Stimulated activated CD4-positive, alpha-beta T cell treated with anti-CD3 and anti-CD28 coated beads, Interleukin-15, amount 100 ng/mL, for 48 hours (primary cell): ENCODE results near the gene ACAP3.
"Not testable (repeated sequence)": the region's sequence is repeated elsewhere in the genome, so short reads cannot be mapped to it uniquely, and the experiment has no call there.

Experiments
- DNase-seq, 2 donors: peaks; one replicate each; pipeline ENCODE4 v3.0.0-alpha.2; 2020; ENCODE audit warnings: low read depth in 2 of 2

The ACAP3 gene

GRCh38 chr1:1330366-1331067, 22.8 kb upstream of the ACAP3 start:
- no peak for DNase-seq

GRCh38 chr1:1329304-1330210, 21.8 kb upstream of the ACAP3 start:
- DNase-seq = no peak

- no peak for DNase-seq
Measured at GRCh38 chr1:1328254-1328653, 20.5 kb upstream of the ACAP3 start.

GRCh38 chr1:1327291-1327690, 19.6 kb upstream of the ACAP3 start:
- DNase-seq = no peak

GRCh38 chr1:1326075-1326605, 18.4 kb upstream of the ACAP3 start:
- no peak for DNase-seq

- no peak for DNase-seq
Measured at GRCh38 chr1:1325288-1326074, 17.8 kb upstream of the ACAP3 start.

GRCh38 chr1:1324524-1325287, 17.0 kb upstream of the ACAP3 start, which contains the start of the genes CPTP and INTS11:
CPTP (plus strand) TSS chr1:1324802; CDS start chr1:1326911, 2,109 bp downstream.
INTS11 (minus strand) TSS chr1:1324660; CDS start chr1:1324608, 52 bp downstream.
- peak; percentile 94 to 95 for DNase-seq

GRCh38 chr1:1324084-1324523, 16.4 kb upstream of the ACAP3 start:
- DNase-seq = no peak

GRCh38 chr1:1322952-1323351, 15.2 kb upstream of the ACAP3 start:
- no peak for DNase-seq

- no peak for DNase-seq
Measured at GRCh38 chr1:1322418-1322817, 14.7 kb upstream of the ACAP3 start.

GRCh38 chr1:1321477-1321876, 13.7 kb upstream of the ACAP3 start:
- DNase-seq = no peak

- no peak for DNase-seq
Measured at GRCh38 chr1:1320666-1321448, 13.1 kb upstream of the ACAP3 start.

GRCh38 chr1:1319646-1319941, 11.9 kb upstream of the ACAP3 start:
- no peak for DNase-seq

GRCh38 chr1:1318777-1319645, 11.3 kb upstream of the ACAP3 start:
- no peak for DNase-seq

- DNase-seq = no peak
Measured at GRCh38 chr1:1318131-1318652, 10.5 kb upstream of the ACAP3 start.

- DNase-seq = no peak
Measured at GRCh38 chr1:1317420-1317819, 9.7 kb upstream of the ACAP3 start.

GRCh38 chr1:1316199-1316598, 8.5 kb upstream of the ACAP3 start:
- DNase-seq = not testable (repeated sequence)

GRCh38 chr1:1315435-1315954, 7.8 kb upstream of the ACAP3 start:
- no peak for DNase-seq
